Esophagus muscularis mucosa (tissue), 4 donors: Measurements from ENCODE around the gene ZNF254. TPM values are rescaled to one million over a fixed set of nuclear protein-coding genes. Genes with fewer than 3 reads are reported as not detected.
"Not testable (repeated sequence)": the region's sequence is repeated elsewhere in the genome, so short reads cannot be mapped to it uniquely, and the experiment has no call there.

Experiments used
- DNase-seq: peaks from one replicate; pipeline ENCODE4 v3.0.0-alpha.2; 2017; ENCODE audit errors: extremely low spot score
- H3K27ac ChIP-seq, 4 donors: fragments of 200-600 bp; sonication (generic); replicated peaks in 1 of 4; 1 replicate in 3 of 4; 2 replicates in 1 of 4; pipeline ENCODE4 v1.5.1; 2016 to 2019; ENCODE audit warnings: mild to moderate bottlenecking in 1 of 4
- H3K27me3 ChIP-seq, 4 donors: fragments of 200-600 bp; sonication (generic); one replicate each; pipeline versions ENCODE4 v1.5.1 to v1.6.0; 2016 to 2019
- H3K36me3 ChIP-seq, 4 donors: fragments of 200-600 bp; sonication (generic); one replicate each; pipeline ENCODE4 v1.5.1; 2016 to 2019
- H3K4me1 ChIP-seq, 4 donors: fragments of 200-600 bp; sonication (generic); one replicate each; pipeline ENCODE4 v1.5.1; 2016 to 2019
- H3K4me3 ChIP-seq, 4 donors: fragments of 200-600 bp; sonication (generic); 1 replicate in 2 of 4; 2 replicates in 2 of 4; pipeline ENCODE4 v1.5.1; 2016 to 2019; ENCODE audit warnings: mild to moderate bottlenecking in 4 of 4, moderate library complexity in 1 of 4
- H3K9me3 ChIP-seq, 4 donors: fragments of 200-600 bp; sonication (generic); 1 replicate in 3 of 4; 2 replicates in 1 of 4; pipeline ENCODE4 v1.5.1; 2016 to 2019
- CTCF ChIP-seq, 3 experiments: fragments of 200-600 bp in 2 of 3; fragments of 450-650 bp in 1 of 3; sonication (generic) in 2 of 3; IDR thresholded peaks; one replicate each; pipeline ENCODE4 v1.5.1; 2017 to 2019; ENCODE audit warnings: antibody characterized with exemption in 3 of 3, mild to moderate bottlenecking in 2 of 3, moderate library complexity in 1 of 3
- EP300 ChIP-seq: sonication (generic); formaldehyde crosslinking; IDR thresholded peaks from one replicate; pipeline ENCODE4 v1.6.1; 2017; ENCODE audit warnings: antibody characterized with exemption
- POLR2A ChIP-seq: fragments of 450-650 bp; IDR thresholded peaks from one replicate; pipeline ENCODE4 v1.6.1; 2017; ENCODE audit warnings: antibody characterized with exemption, moderate library complexity, mild to moderate bottlenecking, low read depth
- POLR2AphosphoS5 ChIP-seq, 2 donors: sonication (generic); formaldehyde crosslinking; IDR thresholded peaks; one replicate each; pipeline ENCODE4 v1.6.1; 2017; ENCODE audit warnings: antibody characterized with exemption in 2 of 2
- WGBS: methylation state at CpG from one replicate; pipeline ENCODE4 v1.1.5; 2018; 5-methylcytosine and 5-hydroxymethylcytosine counted together
- intact Hi-C: fragments of 100-400 bp; cut with DNase I; formaldehyde crosslinking; loops from one replicate; pipeline ENCODE4 v1.15.1; 2023
- total RNA-seq, 4 donors: library from RNA; depleted of rRNA; stranded (reverse); fragments of >200 nt; gene quantifications; one replicate each; pipeline versions ENCODE4 v1.1.0 to v1.2.1, GENCODE V29; 2016

ZNF254 gene
- total RNA-seq, 4 donors from 2014 or later: 8.1 to 13.7 (median 8.8) TPM

GRCh38 chr19:24099829-24100228 lies 12.8 kb downstream of the ZNF254 start:
- intact Hi-C loops: no loop called here
- peaks cover 0 to 20% (median 10%) of the 10 kb centered on the region in 4 donors for H3K4me1 ChIP-seq
- peaks cover 0 to 19% (median 0%) of the 10 kb centered on the region in 4 donors for H3K36me3 ChIP-seq
- H3K9me3 ChIP-seq: no peaks in the 10 kb centered on the region
- H3K4me3 ChIP-seq: no peak overlapping the region
- H3K27me3 ChIP-seq: no peaks in the 10 kb centered on the region
- H3K27ac ChIP-seq: no peak overlapping the region
- TF ChIP-seq EP300: no peak
- TF ChIP-seq CTCF (IDR thresholded peaks at IDR 0.05): no peak
- no peak for DNase-seq

GRCh38 chr19:24100597-24100996 lies 13.6 kb downstream of the ZNF254 start:
- Histone ChIP-seq H3K4me1 (peaks cover 0 to 16% (median 10%) of the 10 kb centered on the region in 4 donors), H3K36me3 (peaks cover 0 to 21% (median 0%) of the 10 kb centered on the region in 4 donors)
- H3K9me3 ChIP-seq, H3K4me3 ChIP-seq, intact Hi-C loops, DNase-seq, H3K27me3 ChIP-seq, H3K27ac ChIP-seq: not testable (repeated sequence)
- 100% methylated on average over 2 of the region's 2 CpGs for WGBS

GRCh38 chr19:24101459-24102115 lies 14.6 kb downstream of the ZNF254 start:
- Histone ChIP-seq H3K4me3 (no peak overlapping the region), H3K9me3 (no peaks in the 10 kb centered on the region), H3K36me3 (peaks cover 3 to 30% (median 6%) of the 10 kb centered on the region in 4 donors), H3K27me3 (no peaks in the 10 kb centered on the region), H3K4me1 (peaks cover 0 to 11% (median 10%) of the 10 kb centered on the region in 4 donors), H3K27ac (no peak overlapping the region)
- intact Hi-C loops: no loop called here
- TF ChIP-seq CTCF (IDR thresholded peaks at IDR 0.05) (no peak), POLR2AphosphoS5 (IDR thresholded peaks at IDR 0.05) (no peak), POLR2A (no peak), EP300 (no peak)
- DNase-seq: no peak
- 100% methylated on average over 2 of the region's 2 CpGs for WGBS

- no peaks in the 10 kb centered on the region for H3K27me3 ChIP-seq
- 93% methylated on average over 3 of the region's 3 CpGs for WGBS
- no peaks in the 10 kb centered on the region for H3K4me1 ChIP-seq
- H3K27ac ChIP-seq: no peak overlapping the region
- TF ChIP-seq POLR2A: no peak
- peaks cover 17 to 94% (median 76%) of the 10 kb centered on the region in 4 donors for H3K9me3 ChIP-seq
- H3K36me3 ChIP-seq: peaks cover 19 to 53% (median 35%) of the 10 kb centered on the region in 4 donors
- intact Hi-C loops: no loop called here
- no peak overlapping the region for H3K4me3 ChIP-seq
- DNase-seq: no peak
Observed at GRCh38 chr19:24127601-24128000, 40.6 kb downstream of the ZNF254 start.

- WGBS: 47% methylated on average over 3 of the region's 3 CpGs
- Histone ChIP-seq H3K36me3 (peaks cover 0 to 25% (median 9%) of the 10 kb centered on the region in 4 donors), H3K4me3 (no peak overlapping the region), H3K4me1 (peaks cover 0 to 11% (median 6%) of the 10 kb centered on the region in 4 donors), H3K27me3 (no peaks in the 10 kb centered on the region), H3K27ac (peak overlapping the region in 3 of 4 donors; percentile 4 to 26 (median 25)), H3K9me3 (peaks cover 0 to 66% (median 29%) of the 10 kb centered on the region in 4 donors)
- DNase-seq: no peak
- TF ChIP-seq POLR2AphosphoS5 (IDR thresholded peaks at IDR 0.05) (peak; percentile 29 to 65), POLR2A (no peak), EP300 (no peak), CTCF (IDR thresholded peaks at IDR 0.05) (no peak)
- intact Hi-C loops: no loop called here
Observed at GRCh38 chr19:24140099-24140498, 53.1 kb downstream of the ZNF254 start.

GRCh38 chr19:24140591-24140990 lies 53.6 kb downstream of the ZNF254 start:
- Histone ChIP-seq H3K4me3 (no peak overlapping the region), H3K4me1 (peaks cover 0 to 11% (median 6%) of the 10 kb centered on the region in 4 donors), H3K9me3 (peaks cover 0 to 64% (median 24%) of the 10 kb centered on the region in 4 donors), H3K36me3 (peaks cover 0 to 26% (median 12%) of the 10 kb centered on the region in 4 donors), H3K27ac (peak overlapping the region in 1 of 4 donors; percentile 9), H3K27me3 (no peaks in the 10 kb centered on the region)
- intact Hi-C loops: no loop called here
- TF ChIP-seq POLR2A (no peak), POLR2AphosphoS5 (IDR thresholded peaks at IDR 0.05) (no peak), CTCF (IDR thresholded peaks at IDR 0.05) (no peak)
- DNase-seq: no peak
